ENCODE data around the gene CRTC2.

GRCh38 chr1:153961421-153961820 lies 3.0 kb upstream of the CRTC2 start:
- TF ChIP-seq, protein P1, sequence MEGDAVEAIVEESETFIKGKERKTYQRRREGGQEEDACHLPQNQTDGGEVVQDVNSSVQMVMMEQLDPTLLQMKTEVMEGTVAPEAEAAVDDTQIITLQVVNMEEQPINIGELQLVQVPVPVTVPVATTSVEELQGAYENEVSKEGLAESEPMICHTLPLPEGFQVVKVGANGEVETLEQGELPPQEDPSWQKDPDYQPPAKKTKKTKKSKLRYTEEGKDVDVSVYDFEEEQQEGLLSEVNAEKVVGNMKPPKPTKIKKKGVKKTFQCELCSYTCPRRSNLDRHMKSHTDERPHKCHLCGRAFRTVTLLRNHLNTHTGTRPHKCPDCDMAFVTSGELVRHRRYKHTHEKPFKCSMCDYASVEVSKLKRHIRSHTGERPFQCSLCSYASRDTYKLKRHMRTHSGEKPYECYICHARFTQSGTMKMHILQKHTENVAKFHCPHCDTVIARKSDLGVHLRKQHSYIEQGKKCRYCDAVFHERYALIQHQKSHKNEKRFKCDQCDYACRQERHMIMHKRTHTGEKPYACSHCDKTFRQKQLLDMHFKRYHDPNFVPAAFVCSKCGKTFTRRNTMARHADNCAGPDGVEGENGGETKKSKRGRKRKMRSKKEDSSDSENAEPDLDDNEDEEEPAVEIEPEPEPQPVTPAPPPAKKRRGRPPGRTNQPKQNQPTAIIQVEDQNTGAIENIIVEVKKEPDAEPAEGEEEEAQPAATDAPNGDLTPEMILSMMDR (conservative IDR thresholded peaks at IDR 0.05; ENCODE audit: low read depth in 2 of 2), result no peak
- TF ChIP-seq POLR2AphosphoS5 (IDR thresholded peaks at IDR 0.05; ENCODE audit: low read depth) (no peak), REST (IDR thresholded peaks at IDR 0.05; ENCODE audit: unreplicated experiment) (no peak), NANOG (IDR thresholded peaks at IDR 0.05; ENCODE audit: borderline replicate concordance) (no peak), EZH2 (IDR thresholded peaks at IDR 0.05; ENCODE audit: low read depth, unreplicated experiment) (no peak), EZH2phosphoT487 (IDR thresholded peaks at IDR 0.05; ENCODE audit: unreplicated experiment) (no peak)
